Caco-2 (cell line): ENCODE data around the gene MRI1. TPM values are rescaled to one million over a fixed set of nuclear protein-coding genes. Genes with fewer than 3 reads are reported as not detected.
"Not testable (repeated sequence)": the region's sequence is repeated elsewhere in the genome, so short reads cannot be mapped to it uniquely, and the experiment has no call there.

Experiments used
- BruUV-seq: library from RNA; stranded (reverse); fragments of 400-500 nt; replicated peaks from 2 replicates; lab custom pipeline; 2021; lab: Mats Ljungman, UMichigan
- CTCF ChIA-PET: fragments of 300-600 bp; sonication (Branson Sonifier 250); formaldehyde crosslinking; loops from one replicate; lab custom pipeline; 2022; ENCODE audit warnings: antibody characterized with exemption; lab: Charles Lee
- POLR2A ChIA-PET: fragments of 300-600 bp; sonication (Branson Sonifier 250); formaldehyde crosslinking; loops from one replicate; lab custom pipeline; 2022; ENCODE audit warnings: antibody characterized with exemption; lab: Charles Lee
- DNase-seq, 2 experiments: peaks; one replicate each; pipeline versions ENCODE4 v3.0.0 to v3.0.0-alpha.2; 2020 to 2022
- H3K27me3 ChIP-seq: replicated peaks from 2 replicates; pipeline ENCODE4 v1.6.0; 2011; ENCODE audit warnings: low read length; ENCODE audit not compliant: control insufficient read depth, insufficient read depth
- H3K36me3 ChIP-seq: 2 replicates; pipeline ENCODE4 v1.5.1; 2011; ENCODE audit warnings: low read length; ENCODE audit not compliant: control insufficient read depth, insufficient read depth
- H3K4me1 ChIP-seq: fragments of 250-450 bp; sonication (Bioruptor Pico); 2 replicates; pipeline ENCODE4 v1.5.1; 2020; ENCODE audit warnings: mild to moderate bottlenecking
- H3K4me3 ChIP-seq: 2 replicates; pipeline ENCODE4 v1.5.1; 2011; ENCODE audit warnings: low read depth, mild to moderate bottlenecking, control low read depth, low read length
- H3K9me3 ChIP-seq: fragments of 250-450 bp; sonication (Bioruptor Pico); 2 replicates; pipeline ENCODE4 v1.5.1; 2020; ENCODE audit warnings: mild to moderate bottlenecking, moderate library complexity
- H3K27ac Mint-ChIP-seq: one replicate; pipeline ENCODE4 v1.8.0; 2022; ENCODE audit warnings: mixed read lengths; ENCODE audit not compliant: unreplicated experiment
- H3K27me3 Mint-ChIP-seq: one replicate; pipeline ENCODE4 v1.8.0; 2022; ENCODE audit warnings: mixed read lengths; ENCODE audit not compliant: insufficient read depth, unreplicated experiment
- H3K36me3 Mint-ChIP-seq: one replicate; pipeline ENCODE4 v1.8.0; 2022; ENCODE audit warnings: mild to moderate bottlenecking, mixed read lengths; ENCODE audit not compliant: insufficient read depth, unreplicated experiment
- H3K4me1 Mint-ChIP-seq: one replicate; pipeline ENCODE4 v1.8.0; 2022; ENCODE audit warnings: low read depth, mixed read lengths; ENCODE audit not compliant: unreplicated experiment
- H3K4me3 Mint-ChIP-seq: one replicate; pipeline ENCODE4 v1.8.0; 2022; ENCODE audit warnings: mild to moderate bottlenecking, moderate library complexity, mixed read lengths; ENCODE audit not compliant: unreplicated experiment
- H3K9me3 Mint-ChIP-seq: one replicate; pipeline ENCODE4 v1.8.0; 2022; ENCODE audit warnings: mixed read lengths; ENCODE audit not compliant: unreplicated experiment
- CTCF ChIP-seq, 2 experiments: fragments of 200-600 bp in 1 of 2; IDR thresholded peaks; 1 replicate in 1 of 2; 2 replicates in 1 of 2; pipeline versions ENCODE4 v1.5.1 to v1.8.0; 2011 to 2022; ENCODE audit warnings: antibody characterized with exemption in 1 of 2, control low read depth in 1 of 2, inconsistent platforms in 1 of 2, low read depth in 1 of 2, low read length in 1 of 2, mild to moderate bottlenecking in 1 of 2, moderate library complexity in 1 of 2; ENCODE audit not compliant: insufficient read depth in 1 of 2, severe bottlenecking in 1 of 2, unreplicated experiment in 1 of 2
- intact Hi-C: fragments of 100-400 bp; cut with micrococcal nuclease; formaldehyde crosslinking; loops from one replicate; pipeline ENCODE4 v1.10.0; 2022; ENCODE audit not compliant: unreplicated experiment
- total RNA-seq: library from RNA; stranded (reverse); gene quantifications from 2 replicates; pipeline ENCODE4 v1.2.3, GENCODE V29; 2022

MRI1 gene
- total RNA-seq, 1 experiment from 2014 or later: 25.7 TPM

GRCh38 chr19:13788991-13789390 lies 24.7 kb downstream of the MRI1 start:
- no TSS peak for BruUV-seq
- no peak overlapping the region for H3K27ac Mint-ChIP-seq
- no peak for DNase-seq
- H3K36me3 Mint-ChIP-seq: no peaks in the 10 kb centered on the region
- Histone ChIP-seq H3K36me3 (no peaks in the 10 kb centered on the region), H3K4me1 (peaks cover 4% of the 10 kb centered on the region; the same call in 1 of the 2 replicates), H3K4me3 (no peak overlapping the region), H3K9me3 (no peaks in the 10 kb centered on the region), H3K27me3 (no peaks in the 10 kb centered on the region)
- intact Hi-C loops: no loop called here
- no peak overlapping the region for H3K4me3 Mint-ChIP-seq
- TF ChIP-seq CTCF (IDR thresholded peaks at IDR 0.05; ENCODE audit: insufficient read depth in 1 of 2, low read depth in 1 of 2, low read length in 1 of 2, severe bottlenecking in 1 of 2, unreplicated experiment in 1 of 2): no peak
- H3K9me3 Mint-ChIP-seq: no peaks in the 10 kb centered on the region
- peaks cover 7% of the 10 kb centered on the region for H3K4me1 Mint-ChIP-seq
- CTCF ChIA-PET: no interaction called here
- no peaks in the 10 kb centered on the region for H3K27me3 Mint-ChIP-seq
- POLR2A ChIA-PET: no interaction called here

- ChIA-PET POLR2A (no interaction called here), CTCF (no interaction called here)
- TF ChIP-seq CTCF (IDR thresholded peaks at IDR 0.05; ENCODE audit: insufficient read depth in 1 of 2, low read depth in 1 of 2, low read length in 1 of 2, severe bottlenecking in 1 of 2, unreplicated experiment in 1 of 2): no peak
- Histone ChIP-seq H3K27me3 (no peaks in the 10 kb centered on the region), H3K9me3 (no peaks in the 10 kb centered on the region), H3K4me3 (no peak overlapping the region), H3K4me1 (peaks cover 1% of the 10 kb centered on the region; the same call in 1 of the 2 replicates), H3K36me3 (no peaks in the 10 kb centered on the region)
- Mint-ChIP-seq H3K27ac (no peak overlapping the region), H3K4me3 (no peak overlapping the region), H3K27me3 (no peaks in the 10 kb centered on the region), H3K9me3 (no peaks in the 10 kb centered on the region), H3K36me3 (peaks cover 6% of the 10 kb centered on the region), H3K4me1 (peaks cover 2% of the 10 kb centered on the region)
- BruUV-seq: no TSS peak
- intact Hi-C loops: loop anchor here (10.0 kb wide), 1 partner anchor 54 kb away; no protein-coding TSS in a partner anchor
- DNase-seq: no peak
These were observed 26.0 kb downstream of the MRI1 start for GRCh38 chr19:13790354-13790753.

- BruUV-seq, H3K4me1 Mint-ChIP-seq, H3K27me3 Mint-ChIP-seq, H3K9me3 ChIP-seq, H3K4me1 ChIP-seq, DNase-seq, H3K4me3 Mint-ChIP-seq, H3K27ac Mint-ChIP-seq, H3K4me3 ChIP-seq, H3K27me3 ChIP-seq, CTCF ChIA-PET, H3K36me3 ChIP-seq, H3K9me3 Mint-ChIP-seq: not testable (repeated sequence)
- intact Hi-C loops: loop anchor here (10.0 kb wide), 1 partner anchor 51 kb away; no protein-coding TSS in a partner anchor
- peaks cover 12% of the 10 kb centered on the region for H3K36me3 Mint-ChIP-seq
- POLR2A ChIA-PET: interaction anchor here (0.6 kb wide), 1 partner anchor 66 kb away, joined by 3 read pairs; no protein-coding TSS in a partner anchor
These were observed 29.0 kb downstream of the MRI1 start for GRCh38 chr19:13793317-13793716.
